HG02798 (cell line): ENCODE data around the gene E2F2.
"Not testable (repeated sequence)": the region's sequence is repeated elsewhere in the genome, so short reads cannot be mapped to it uniquely, and the experiment has no call there.

Experiments used
- ATAC-seq: cut with Tn5 transposase; IDR thresholded peaks from one replicate; pipeline ENCODE4 v1.9.1; 2021; ENCODE audit warnings: mild to moderate bottlenecking; ENCODE audit not compliant: unreplicated experiment, poor library complexity

Gene E2F2

DNA sequence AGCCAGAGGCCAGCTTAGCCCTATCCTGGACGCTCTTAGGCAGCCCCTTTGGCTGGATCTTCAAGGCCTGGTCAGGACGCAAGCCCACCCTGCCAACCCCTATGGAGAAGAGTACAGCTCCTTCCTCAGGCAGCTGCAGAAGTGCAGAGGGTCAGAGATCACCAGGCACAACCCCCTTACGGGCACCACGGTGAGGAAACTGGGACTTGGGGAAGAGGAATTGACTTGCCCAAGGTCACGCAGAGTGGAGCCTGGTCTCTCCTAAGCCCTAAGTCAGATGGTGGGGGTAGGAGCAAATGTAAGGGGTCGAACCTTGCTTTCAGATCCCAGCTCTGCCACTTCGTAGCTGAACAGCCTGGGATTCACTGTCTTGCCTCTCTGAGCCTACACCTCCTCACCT lies 3.7 kb downstream of the E2F2 start:
- ATAC-seq, result no peak

GRCh38 chr1:23526329-23527041 lies 4.5 kb downstream of the E2F2 start:
- ATAC-seq, result no peak

- ATAC-seq, result peak; percentile 26
Observed at GRCh38 chr1:23525558-23526250, 5.3 kb downstream of the E2F2 start.

DNA sequence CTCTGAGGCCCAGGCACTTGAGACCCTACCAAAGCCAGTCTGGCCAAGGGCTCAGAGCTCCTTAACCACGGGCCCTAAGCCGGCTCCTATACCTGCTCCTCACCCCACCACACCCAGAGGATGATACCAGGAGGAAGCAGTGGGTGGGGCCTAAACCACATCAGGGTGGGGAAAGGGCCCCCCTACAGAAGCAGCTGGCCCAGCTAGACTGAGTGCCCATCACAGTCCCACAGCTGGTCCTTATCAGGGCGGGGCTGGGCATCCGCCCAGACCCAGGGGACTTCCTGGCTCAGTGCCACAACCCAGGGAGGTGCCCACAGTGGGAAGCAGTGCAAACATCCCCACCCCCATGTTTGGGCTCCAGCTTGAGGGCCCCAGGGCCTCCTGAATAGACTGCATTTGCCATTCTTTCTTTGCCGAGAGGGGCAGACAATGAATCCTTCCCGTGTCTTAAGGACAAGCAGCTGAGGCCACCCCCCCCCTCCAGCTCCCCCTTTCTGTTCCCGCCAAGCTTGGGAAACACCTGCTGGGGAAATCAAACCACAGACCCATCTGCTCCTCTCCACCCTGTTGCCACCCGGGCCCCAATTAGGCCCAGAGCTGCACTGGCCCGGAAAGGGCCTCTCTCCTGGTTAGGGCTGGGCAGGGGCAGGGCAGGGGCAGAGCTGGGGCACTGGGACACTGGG lies 6.2 kb downstream of the E2F2 start:
- no peak for ATAC-seq

GRCh38 chr1:23524163-23524562 lies 6.9 kb downstream of the E2F2 start:
- no peak for ATAC-seq

DNA sequence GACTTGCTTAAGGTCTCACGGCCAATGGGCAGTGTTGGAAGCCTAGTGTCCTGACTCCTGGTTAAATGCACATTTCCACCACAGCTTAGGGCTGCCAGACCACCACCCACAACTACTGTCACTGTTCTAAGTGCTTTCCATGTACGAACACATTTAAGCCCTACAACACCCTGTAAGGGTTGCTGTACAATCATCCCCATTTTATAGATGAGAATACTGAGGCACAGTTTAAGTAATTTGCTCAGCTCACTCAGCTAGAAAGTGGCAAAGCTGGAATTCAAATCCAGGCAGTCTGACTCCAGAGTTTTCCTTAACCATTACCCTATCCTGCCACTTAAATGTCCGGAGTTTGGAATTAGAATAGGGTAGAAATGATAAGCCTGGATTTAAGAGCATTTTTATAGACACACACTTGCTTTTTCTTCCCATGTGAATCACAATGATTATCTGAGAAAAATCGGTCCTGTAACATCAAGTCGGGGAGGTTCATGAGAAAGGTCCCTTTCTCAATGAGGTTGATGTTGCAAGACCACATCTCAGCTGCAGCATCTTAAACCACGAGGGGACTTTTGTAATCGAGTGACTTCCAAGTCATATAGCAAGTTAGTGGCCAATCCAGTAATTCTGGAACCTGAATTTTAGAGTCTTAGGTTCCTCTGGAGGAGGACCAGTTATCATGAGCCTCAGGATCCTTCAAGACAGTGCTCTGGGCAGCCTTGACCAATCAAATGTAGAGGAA lies 8.6 kb downstream of the E2F2 start:
- no peak for ATAC-seq

DNA sequence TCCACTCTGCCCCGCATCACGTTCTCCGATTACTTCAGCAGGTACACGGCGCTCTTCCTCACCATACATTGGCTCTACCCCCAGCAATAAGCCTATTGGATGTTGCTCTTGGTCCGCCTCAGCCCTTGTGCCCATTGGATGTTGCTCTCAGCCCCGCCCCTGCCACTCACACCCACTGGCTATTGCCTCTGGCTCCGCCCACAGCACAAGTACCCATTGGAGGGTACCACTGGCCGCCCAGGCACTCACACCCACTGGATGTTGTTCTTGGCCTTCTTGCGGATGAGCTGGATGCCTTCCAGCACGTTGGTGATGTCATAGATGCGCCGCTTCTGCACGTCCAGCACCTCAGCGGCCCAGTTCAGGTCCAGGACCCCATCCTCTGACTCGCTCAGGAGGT lies 9.4 kb downstream of the E2F2 start:
- no peak for ATAC-seq

- no peak for ATAC-seq
Observed at GRCh38 chr1:23517581-23517980, 13.5 kb downstream of the E2F2 start.

GRCh38 chr1:23515905-23516304 lies 15.1 kb downstream of the E2F2 start:
- no peak for ATAC-seq

DNA sequence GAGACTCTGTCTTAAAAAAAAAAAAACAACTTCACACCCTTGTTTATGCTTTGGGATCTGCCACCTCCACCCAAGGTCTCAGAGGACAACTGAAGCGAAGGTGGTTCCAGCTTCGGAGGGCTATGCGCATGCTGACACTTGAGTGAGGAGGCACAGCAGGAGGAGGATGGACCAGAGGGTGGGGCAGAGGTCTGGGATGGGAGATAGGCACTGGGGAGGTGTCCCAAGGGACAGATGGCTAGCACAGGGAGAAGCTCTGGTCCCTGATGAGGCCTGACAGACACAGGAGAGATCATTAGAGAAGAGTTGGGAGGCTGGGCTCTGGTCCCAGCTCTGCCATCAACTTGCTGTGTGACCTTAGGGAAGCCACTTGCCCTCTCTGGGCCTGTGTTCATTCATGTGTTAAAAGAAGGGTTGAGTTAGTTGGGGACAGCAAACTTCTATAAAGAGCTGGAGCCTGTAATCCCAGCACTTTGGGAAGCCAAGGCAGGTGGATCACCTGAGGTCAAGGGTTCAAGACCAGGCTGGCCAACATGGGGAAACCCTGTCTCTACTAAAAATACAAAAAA lies 16.8 kb downstream of the E2F2 start:
- ATAC-seq, result no peak

GRCh38 chr1:23509896-23510295 lies 21.1 kb downstream of the E2F2 start:
- no peak for ATAC-seq

DNA sequence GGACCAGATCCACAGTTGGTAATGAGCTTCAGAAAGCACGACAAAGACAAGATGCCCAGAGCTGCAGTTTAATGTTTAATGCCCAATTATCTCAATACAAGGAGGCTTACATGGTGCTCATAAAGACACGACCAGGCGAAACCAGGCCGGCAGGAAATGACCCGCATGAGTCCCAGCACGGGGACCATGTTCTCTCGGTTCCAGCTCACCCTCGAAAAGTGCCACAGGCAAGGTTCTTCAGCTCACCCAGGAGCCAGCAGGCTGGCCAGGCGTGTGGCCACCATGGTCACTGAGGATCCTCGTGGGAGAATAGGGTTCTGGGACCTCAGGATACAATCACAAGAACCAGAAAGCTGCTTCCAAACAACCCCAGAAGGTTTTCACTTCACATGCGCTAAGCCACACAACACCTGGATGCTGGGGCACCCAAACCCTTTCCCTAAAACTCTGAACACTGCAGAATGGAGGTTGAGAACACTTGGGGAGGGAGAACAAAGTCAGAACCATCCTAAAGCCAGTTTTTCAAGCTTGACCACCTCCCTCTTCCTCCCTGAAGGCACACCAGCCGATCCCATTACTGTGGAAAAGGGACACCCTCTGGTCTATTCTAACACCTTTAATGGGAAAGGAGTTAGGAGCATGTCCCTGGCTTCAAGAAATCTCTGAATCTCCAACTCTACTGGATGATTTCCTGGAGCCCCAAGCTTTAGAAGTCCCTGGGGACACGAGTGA lies 24.5 kb downstream of the E2F2 start:
- ATAC-seq, result no peak

DNA sequence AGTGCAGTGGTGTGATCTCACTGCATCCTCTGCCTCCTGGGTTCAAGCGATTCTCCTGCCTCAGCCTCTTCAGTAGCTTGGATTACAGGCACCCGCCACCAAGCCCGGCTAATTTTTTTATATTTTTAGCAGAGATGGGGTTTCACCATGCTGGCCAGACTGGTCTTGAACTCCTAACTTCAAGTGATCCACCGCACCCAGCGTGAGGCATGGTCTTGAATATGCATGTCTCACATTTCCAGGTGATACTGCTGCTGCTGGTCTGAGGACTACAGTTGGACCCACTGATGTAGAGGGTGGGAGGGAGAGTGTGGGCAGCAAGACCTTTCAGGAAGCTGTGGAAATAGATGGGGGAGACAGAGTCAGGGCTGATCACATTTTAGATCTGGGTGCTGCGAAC lies 25.2 kb downstream of the E2F2 start:
- ATAC-seq, result no peak

GRCh38 chr1:23504156-23504555 lies 26.9 kb downstream of the E2F2 start:
- ATAC-seq, result not testable (repeated sequence)

DNA sequence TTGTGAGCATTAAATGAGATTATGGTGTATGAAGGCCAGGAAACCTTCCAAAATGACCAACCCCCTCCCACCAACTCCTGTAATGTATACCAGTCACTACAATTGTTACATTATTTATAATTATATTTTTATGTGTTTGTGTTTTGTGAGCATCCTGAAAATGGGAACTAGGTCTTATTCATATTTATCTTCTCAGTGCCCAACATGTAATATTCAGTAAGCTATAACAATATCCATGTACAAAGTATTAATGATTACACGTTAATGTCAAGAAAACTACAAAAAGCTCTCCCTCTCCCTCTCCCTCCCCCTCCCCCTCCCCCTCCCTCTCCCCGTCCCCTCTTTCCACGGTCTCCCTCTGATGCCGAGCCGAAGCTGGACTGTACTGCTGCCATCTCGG lies 28.1 kb downstream of the E2F2 start:
- ATAC-seq, result no peak

DNA sequence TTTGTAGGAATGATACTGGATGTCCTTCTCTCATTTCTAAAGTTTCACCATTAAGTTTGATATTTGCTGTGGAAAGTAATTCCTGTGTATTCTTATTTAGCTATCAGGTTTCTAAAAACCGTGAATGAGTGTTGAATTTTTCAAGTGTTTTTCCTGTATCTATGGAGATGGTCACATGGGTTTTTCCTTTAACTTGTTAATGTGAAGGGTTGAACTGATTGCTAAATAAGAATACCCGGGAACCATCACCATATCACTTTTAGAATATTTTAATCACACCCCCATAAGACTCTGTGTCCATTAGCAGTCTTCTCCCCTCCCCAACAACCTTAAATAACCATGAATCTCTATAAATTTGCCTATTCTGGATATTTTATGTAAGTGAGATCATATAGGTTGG lies 30.6 kb downstream of the E2F2 start:
- no peak for ATAC-seq

DNA sequence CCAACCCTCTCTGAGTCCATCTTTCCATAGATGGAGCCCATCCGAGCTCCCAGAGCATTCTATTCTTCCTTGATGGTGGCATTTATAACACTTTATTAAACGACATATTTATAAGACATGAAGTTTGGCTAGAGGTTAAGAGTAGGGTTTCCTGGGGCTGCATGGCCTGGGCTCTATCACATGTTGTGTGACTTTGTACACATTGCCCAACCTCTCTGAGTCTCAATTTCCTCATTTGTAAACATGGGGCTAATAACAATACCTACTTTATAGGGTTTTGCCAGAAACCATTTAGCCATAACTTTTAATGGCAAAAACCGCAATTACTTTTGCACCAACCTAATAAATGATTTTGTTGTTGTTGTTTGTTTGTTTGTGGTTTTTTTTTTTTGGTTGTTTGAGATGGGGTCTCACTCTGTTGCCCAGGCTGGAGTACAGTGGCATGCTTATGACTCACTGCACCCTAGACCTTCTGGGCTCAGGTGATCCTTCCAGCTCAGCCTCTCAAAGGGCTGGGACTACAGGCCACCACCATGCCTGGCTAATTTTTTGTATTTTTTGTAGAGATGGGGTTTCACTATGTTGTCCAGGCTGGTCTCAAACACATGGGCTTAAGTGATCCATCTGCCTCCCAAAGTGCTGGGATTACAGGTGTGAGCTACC lies 33.1 kb downstream of the E2F2 start:
- no peak for ATAC-seq

DNA sequence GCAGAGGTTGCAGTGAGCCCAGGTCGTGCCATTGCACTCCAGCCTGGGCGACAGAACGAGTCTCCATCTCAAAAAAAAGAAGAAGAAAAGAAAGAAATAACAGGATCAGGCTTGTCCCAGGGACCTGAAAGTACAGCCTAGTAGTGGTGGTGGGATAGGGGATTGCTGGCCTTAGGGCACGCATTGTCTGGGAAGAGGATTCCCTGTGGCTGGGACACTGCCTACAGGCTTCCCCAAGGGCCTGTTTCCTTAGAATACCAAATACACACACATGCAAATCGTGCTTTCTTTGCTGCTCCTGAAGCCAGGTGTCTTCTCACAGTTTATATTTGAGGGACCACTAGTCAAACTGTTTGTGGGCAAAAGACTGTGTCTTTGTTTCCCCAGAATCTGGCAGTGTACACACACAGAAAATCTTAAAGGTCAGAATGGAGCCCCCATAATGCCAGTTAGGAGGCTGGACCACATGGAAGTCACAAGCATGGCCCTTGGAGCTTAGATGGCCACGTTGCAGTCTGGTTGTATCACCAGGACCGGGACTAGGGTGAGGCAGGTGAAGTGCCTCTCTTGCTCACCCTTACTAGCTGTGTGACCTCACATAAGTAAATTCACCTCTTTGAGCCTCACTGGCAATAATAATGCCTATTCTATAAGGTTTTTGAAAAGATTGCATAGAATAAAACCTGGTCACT lies 34.4 kb downstream of the E2F2 start:
- ATAC-seq, result no peak

GRCh38 chr1:23494836-23495235 lies 36.2 kb downstream of the E2F2 start:
- ATAC-seq, result not testable (repeated sequence)
